ENCODE measurements around the gene CDHR3. TPM values are rescaled to one million over a fixed set of nuclear protein-coding genes. Genes with fewer than 3 reads are reported as not detected.
A peak's percentile ranks its signal among the peaks of the same experiment; 100 is the strongest.

Gene CDHR3
- total and polyA plus RNA-seq, 5 donors: 0.45 to 0.86 (median 0.66) TPM

- H3K4me1 ChIP-seq (ENCODE audit: control insufficient read depth, insufficient read depth, low read length): peaks cover 3% of the 10 kb centered on the region
- WGBS: 31% methylated on average over 1 of the region's 1 CpG
- no peak overlapping the region for H3K27ac ChIP-seq (ENCODE audit: low read length)
- DNase-seq (no peak), ATAC-seq (no peak)
- no peak overlapping the region for H3K4me3 ChIP-seq (ENCODE audit: low read length)
- intact Hi-C loops (cut with DNase I): no loop called here
- H3K27me3 ChIP-seq (ENCODE audit: control insufficient read depth, insufficient read depth): no peaks in the 10 kb centered on the region
- H3K9me3 ChIP-seq (ENCODE audit: control insufficient read depth, low read length): no peaks in the 10 kb centered on the region
Measured at GRCh38 chr7:106029451-106029850, 66.4 kb downstream of the CDHR3 start.

- Histone ChIP-seq H3K9me3 (ENCODE audit: control insufficient read depth, low read length) (no peaks in the 10 kb centered on the region), H3K4me1 (ENCODE audit: control insufficient read depth, insufficient read depth, low read length) (peaks cover 3% of the 10 kb centered on the region), H3K4me3 (ENCODE audit: low read length) (no peak overlapping the region), H3K27me3 (ENCODE audit: control insufficient read depth, insufficient read depth) (no peaks in the 10 kb centered on the region), H3K27ac (ENCODE audit: low read length) (no peak overlapping the region)
- ATAC-seq: no peak
- DNase-seq: no peak
- WGBS: 97% methylated on average over 2 of the region's 2 CpGs
- intact Hi-C loops (cut with DNase I): no loop called here
Measured at GRCh38 chr7:106029941-106030340, 66.9 kb downstream of the CDHR3 start.

- DNase-seq: peak; percentile 22 to 65 (median 60)
- ATAC-seq: no peak
- no peaks in the 10 kb centered on the region for H3K27me3 ChIP-seq (ENCODE audit: control insufficient read depth, insufficient read depth)
- no peaks in the 10 kb centered on the region for H3K9me3 ChIP-seq (ENCODE audit: control insufficient read depth, low read length)
- intact Hi-C loops (cut with DNase I): no loop called here
- 12% methylated on average over 10 of the region's 10 CpGs for WGBS
- H3K4me1 ChIP-seq (ENCODE audit: control insufficient read depth, insufficient read depth, low read length): peaks cover 3% of the 10 kb centered on the region
- H3K27ac ChIP-seq (ENCODE audit: low read length): no peak overlapping the region
- H3K4me3 ChIP-seq (ENCODE audit: low read length): no peak overlapping the region
Measured at GRCh38 chr7:106031300-106032035, 68.4 kb downstream of the CDHR3 start.

- H3K4me1 ChIP-seq (ENCODE audit: control insufficient read depth, insufficient read depth, low read length): peaks cover 3% of the 10 kb centered on the region
- no peaks in the 10 kb centered on the region for H3K27me3 ChIP-seq (ENCODE audit: control insufficient read depth, insufficient read depth)
- 89% methylated on average over 3 of the region's 3 CpGs for WGBS
- intact Hi-C loops (cut with DNase I): no loop called here
- no peak overlapping the region for H3K27ac ChIP-seq (ENCODE audit: low read length)
- ATAC-seq: no peak
- no peak overlapping the region for H3K4me3 ChIP-seq (ENCODE audit: low read length)
- H3K9me3 ChIP-seq (ENCODE audit: control insufficient read depth, low read length): no peaks in the 10 kb centered on the region
- no peak for DNase-seq
Measured at GRCh38 chr7:106032295-106032694, 69.2 kb downstream of the CDHR3 start.

- ATAC-seq: no peak
- Histone ChIP-seq H3K4me1 (ENCODE audit: control insufficient read depth, insufficient read depth, low read length) (peaks cover 3% of the 10 kb centered on the region), H3K4me3 (ENCODE audit: low read length) (no peak overlapping the region), H3K27ac (ENCODE audit: low read length) (no peak overlapping the region), H3K27me3 (ENCODE audit: control insufficient read depth, insufficient read depth) (no peaks in the 10 kb centered on the region), H3K9me3 (ENCODE audit: control insufficient read depth, low read length) (no peaks in the 10 kb centered on the region)
- intact Hi-C loops (cut with DNase I): no loop called here
- DNase-seq: no peak
Measured at GRCh38 chr7:106033735-106034134, 70.7 kb downstream of the CDHR3 start.

- ATAC-seq (no peak), DNase-seq (no peak)
- intact Hi-C loops (cut with DNase I): no loop called here
- no peak overlapping the region for H3K27ac ChIP-seq (ENCODE audit: low read length)
- H3K9me3 ChIP-seq (ENCODE audit: control insufficient read depth, low read length): no peaks in the 10 kb centered on the region
- H3K4me1 ChIP-seq (ENCODE audit: control insufficient read depth, insufficient read depth, low read length): peaks cover 3% of the 10 kb centered on the region
- WGBS: 98% methylated on average over 2 of the region's 2 CpGs
- H3K27me3 ChIP-seq (ENCODE audit: control insufficient read depth, insufficient read depth): no peaks in the 10 kb centered on the region
- no peak overlapping the region for H3K4me3 ChIP-seq (ENCODE audit: low read length)
Measured at GRCh38 chr7:106034383-106034782, 71.3 kb downstream of the CDHR3 start.

- ATAC-seq (no peak), DNase-seq (no peak)
- intact Hi-C loops (cut with DNase I): no loop called here
- WGBS: 94% methylated on average over 8 of the region's 8 CpGs
- Histone ChIP-seq H3K4me3 (ENCODE audit: low read length) (no peak overlapping the region), H3K9me3 (ENCODE audit: control insufficient read depth, low read length) (no peaks in the 10 kb centered on the region), H3K4me1 (ENCODE audit: control insufficient read depth, insufficient read depth, low read length) (peaks cover 3% of the 10 kb centered on the region), H3K27me3 (ENCODE audit: control insufficient read depth, insufficient read depth) (no peaks in the 10 kb centered on the region), H3K27ac (ENCODE audit: low read length) (no peak overlapping the region)
Measured at GRCh38 chr7:106035568-106035967, 72.5 kb downstream of the CDHR3 start.

GRCh38 chr7:106036004-106036403 lies 72.9 kb downstream of the CDHR3 start:
- 92% methylated on average over 6 of the region's 6 CpGs for WGBS
- Histone ChIP-seq H3K4me3 (ENCODE audit: low read length) (no peak overlapping the region), H3K27ac (ENCODE audit: low read length) (no peak overlapping the region), H3K27me3 (ENCODE audit: control insufficient read depth, insufficient read depth) (no peaks in the 10 kb centered on the region), H3K4me1 (ENCODE audit: control insufficient read depth, insufficient read depth, low read length) (peaks cover 3% of the 10 kb centered on the region), H3K9me3 (ENCODE audit: control insufficient read depth, low read length) (no peaks in the 10 kb centered on the region)
- intact Hi-C loops (cut with DNase I): no loop called here
- no peak for ATAC-seq
- DNase-seq: no peak

GRCh38 chr7:106037489-106038176 lies 74.6 kb downstream of the CDHR3 start:
- Histone ChIP-seq H3K27ac (ENCODE audit: low read length) (no peak overlapping the region), H3K4me3 (ENCODE audit: low read length) (no peak overlapping the region), H3K9me3 (ENCODE audit: control insufficient read depth, low read length) (no peaks in the 10 kb centered on the region), H3K27me3 (ENCODE audit: control insufficient read depth, insufficient read depth) (no peaks in the 10 kb centered on the region), H3K4me1 (ENCODE audit: control insufficient read depth, insufficient read depth, low read length) (no peaks in the 10 kb centered on the region)
- DNase-seq (no peak), ATAC-seq (no peak)
- intact Hi-C loops (cut with DNase I): no loop called here
- 85% methylated on average over 7 of the region's 7 CpGs for WGBS

- Histone ChIP-seq H3K27me3 (ENCODE audit: control insufficient read depth, insufficient read depth) (no peaks in the 10 kb centered on the region), H3K4me1 (ENCODE audit: control insufficient read depth, insufficient read depth, low read length) (no peaks in the 10 kb centered on the region), H3K9me3 (ENCODE audit: control insufficient read depth, low read length) (no peaks in the 10 kb centered on the region), H3K27ac (ENCODE audit: low read length) (no peak overlapping the region), H3K4me3 (ENCODE audit: low read length) (no peak overlapping the region)
- intact Hi-C loops (cut with DNase I): no loop called here
- ATAC-seq (no peak), DNase-seq (no peak)
- WGBS: 93% methylated on average over 5 of the region's 5 CpGs
Measured at GRCh38 chr7:106038289-106038688, 75.2 kb downstream of the CDHR3 start.

- Histone ChIP-seq H3K27me3 (ENCODE audit: control insufficient read depth, insufficient read depth) (no peaks in the 10 kb centered on the region), H3K4me1 (ENCODE audit: control insufficient read depth, insufficient read depth, low read length) (no peaks in the 10 kb centered on the region), H3K9me3 (ENCODE audit: control insufficient read depth, low read length) (no peaks in the 10 kb centered on the region), H3K4me3 (ENCODE audit: low read length) (no peak overlapping the region), H3K27ac (ENCODE audit: low read length) (no peak overlapping the region)
- WGBS: 70% methylated on average over 12 of the region's 12 CpGs
- DNase-seq: no peak
- no peak for ATAC-seq
- intact Hi-C loops (cut with DNase I): no loop called here
Measured at GRCh38 chr7:106038916-106039315, 75.9 kb downstream of the CDHR3 start.

All from right cardiac atrium (tissue), 5 donors.